IMR-90 (cell line): ENCODE data around the gene CACNA2D3. TPM values are rescaled to one million over a fixed set of nuclear protein-coding genes. Genes with fewer than 3 reads are reported as not detected.

Experiments used
- ATAC-seq: fragments of 200-7000 bp; cut with Tn5 transposase; 2 replicates; pipeline ENCODE4 v1.9.1; 2020; ENCODE audit warnings: low read depth, mild to moderate bottlenecking, moderate library complexity
- BruUV-seq: library from RNA; stranded (reverse); fragments of 400-500 nt; replicated peaks from 2 replicates; lab custom pipeline; 2021; lab: Mats Ljungman, UMichigan
- CTCF ChIA-PET: fragments of 300-600 bp; formaldehyde crosslinking; extraction: SDS; loops from one replicate; lab custom pipeline; 2021; ENCODE audit warnings: antibody characterized with exemption; lab: Yijun Ruan, JAX
- POLR2A ChIA-PET: fragments of 300-600 bp; sonication (Branson Sonifier 250); formaldehyde crosslinking; loops from one replicate; lab custom pipeline; 2022; ENCODE audit warnings: antibody characterized with exemption; ENCODE audit not compliant: unreplicated experiment; lab: Charles Lee
- DNase-seq: peaks from one replicate; pipeline ENCODE4 v3.0.0; 2013
- H2AFZ ChIP-seq: replicated peaks from 2 replicates; pipeline ENCODE3; 2013; ENCODE audit warnings: low read length, mild to moderate bottlenecking; ENCODE audit not compliant: poor library complexity
- H2AK5ac ChIP-seq: 2 replicates; pipeline ENCODE4 v1.6.1; 2013; ENCODE audit warnings: low read depth, low read length, inconsistent platforms
- H2AK9ac ChIP-seq: replicated peaks from 2 replicates; pipeline ENCODE3; 2013; ENCODE audit warnings: mild to moderate bottlenecking, low read depth, low read length, moderate library complexity; ENCODE audit not compliant: poor library complexity
- H2BK120ac ChIP-seq: 2 replicates; pipeline ENCODE4 v1.6.1; 2013; ENCODE audit warnings: low read depth, low read length, inconsistent platforms
- H2BK15ac ChIP-seq: 3 replicates; pipeline ENCODE4 v1.6.1; 2013; ENCODE audit warnings: low read depth, low read length, inconsistent platforms
- H2BK20ac ChIP-seq: 2 replicates; pipeline ENCODE4 v1.6.1; 2013; ENCODE audit warnings: low read depth, mild to moderate bottlenecking, inconsistent platforms, low read length, moderate library complexity
- H2BK5ac ChIP-seq: 2 replicates; pipeline ENCODE4 v1.6.1; 2013; ENCODE audit warnings: mild to moderate bottlenecking, low read depth, low read length, inconsistent platforms; ENCODE audit not compliant: poor library complexity, severe bottlenecking
- H3K14ac ChIP-seq: replicated peaks from 2 replicates; pipeline ENCODE4 v1.6.1; 2013; ENCODE audit warnings: low read depth, low read length, inconsistent platforms
- H3K18ac ChIP-seq: 2 replicates; pipeline ENCODE4 v1.6.1; 2013; ENCODE audit warnings: low read depth, low read length, control low read depth
- H3K23ac ChIP-seq: 2 replicates; pipeline ENCODE4 v1.6.1; 2013; ENCODE audit warnings: low read depth, low read length, inconsistent platforms
- H3K27ac ChIP-seq: 2 replicates; pipeline ENCODE4 v1.5.1; 2013; ENCODE audit warnings: mild to moderate bottlenecking, control low read depth, low read length; ENCODE audit not compliant: insufficient read depth
- H3K27me3 ChIP-seq: 2 replicates; pipeline ENCODE4 v1.6.1; 2013; ENCODE audit warnings: low read length; ENCODE audit not compliant: control insufficient read depth, insufficient read depth
- H3K36me3 ChIP-seq: 2 replicates; pipeline ENCODE4 v1.6.1; 2013; ENCODE audit warnings: low read length, mixed read lengths; ENCODE audit not compliant: control insufficient read depth, insufficient read depth
- H3K4ac ChIP-seq: 2 replicates; pipeline ENCODE4 v1.6.1; 2013; ENCODE audit warnings: low read depth, low read length, inconsistent platforms
- H3K4me1 ChIP-seq: 2 replicates; pipeline ENCODE4 v1.6.1; 2013; ENCODE audit warnings: low read length, mixed read lengths; ENCODE audit not compliant: control insufficient read depth, insufficient read depth
- H3K4me2 ChIP-seq: 2 replicates; pipeline ENCODE4 v1.6.1; 2013; ENCODE audit warnings: low read depth, mild to moderate bottlenecking, control low read depth, low read length, moderate library complexity
- H3K4me3 ChIP-seq: 2 replicates; pipeline ENCODE4 v1.5.1; 2013; ENCODE audit warnings: low read depth, mild to moderate bottlenecking, control low read depth, low read length, moderate library complexity; ENCODE audit not compliant: insufficient read depth
- H3K56ac ChIP-seq: 2 replicates; pipeline ENCODE4 v1.6.1; 2013; ENCODE audit warnings: low read length, inconsistent platforms; ENCODE audit not compliant: insufficient read depth; ENCODE audit errors: extremely low read depth
- H3K79me1 ChIP-seq, 2 experiments: 2 replicates each; pipeline ENCODE4 v1.6.1; 2013; ENCODE audit warnings: low read length in 2 of 2, inconsistent platforms in 1 of 2, low read depth in 1 of 2
- H3K9ac ChIP-seq: 2 replicates; pipeline ENCODE4 v1.6.1; 2013; ENCODE audit warnings: low read depth, low read length, control low read depth
- H3K9me1 ChIP-seq: 2 replicates; pipeline ENCODE4 v1.6.1; 2013; ENCODE audit warnings: low read length, inconsistent platforms; ENCODE audit not compliant: insufficient read depth
- H3K9me3 ChIP-seq: 2 replicates; pipeline ENCODE4 v1.6.1; 2013; ENCODE audit warnings: low read length; ENCODE audit not compliant: control insufficient read depth, insufficient read depth
- H4K20me1 ChIP-seq: 2 replicates; pipeline ENCODE4 v1.6.1; 2013; ENCODE audit warnings: low read length, inconsistent platforms; ENCODE audit not compliant: insufficient read depth
- H4K5ac ChIP-seq: 2 replicates; pipeline ENCODE4 v1.6.1; 2013; ENCODE audit warnings: mild to moderate bottlenecking, low read depth, low read length, control low read depth
- H4K8ac ChIP-seq, 2 experiments: 2 replicates each; pipeline ENCODE4 v1.6.1; 2013; ENCODE audit warnings: low read depth in 2 of 2, low read length in 2 of 2, control low read depth in 1 of 2, inconsistent platforms in 1 of 2
- H4K91ac ChIP-seq: 2 replicates; pipeline ENCODE4 v1.6.1; 2013; ENCODE audit warnings: low read depth, low read length, inconsistent platforms; ENCODE audit not compliant: insufficient read depth
- BHLHE40 ChIP-seq: fragments of 150-350 bp; IDR thresholded peaks from 2 replicates; pipeline ENCODE4 v1.6.1; 2016; ENCODE audit warnings: mild to moderate bottlenecking, low read depth, low read length
- CEBPB ChIP-seq: IDR thresholded peaks from 2 replicates; pipeline ENCODE4 v1.6.1; 2012; ENCODE audit warnings: low read depth, low read length, improper control_type of control experiment
- CHD1 ChIP-seq: IDR thresholded peaks from 2 replicates; pipeline ENCODE4 v1.6.1; 2012; ENCODE audit warnings: low read depth, low read length, improper control_type of control experiment
- CTCF ChIP-seq: conservative IDR thresholded peaks from 2 replicates; pipeline ENCODE4 v1.5.1; 2012; ENCODE audit warnings: mild to moderate bottlenecking, low read depth, low read length, improper control_type of control experiment
- FOS ChIP-seq: fragments of 150-350 bp; IDR thresholded peaks from 2 replicates; pipeline ENCODE4 v1.6.1; 2016; ENCODE audit warnings: low read depth, low read length
- MAFK ChIP-seq: IDR thresholded peaks from 2 replicates; pipeline ENCODE4 v1.6.1; 2012; ENCODE audit warnings: low read depth, low read length, improper control_type of control experiment
- MAZ ChIP-seq: IDR thresholded peaks from 2 replicates; pipeline ENCODE4 v1.6.1; 2012; ENCODE audit warnings: low read depth, mild to moderate bottlenecking, low read length, improper control_type of control experiment, moderate library complexity, borderline replicate concordance
- NFE2L2 ChIP-seq: fragments of 150-350 bp; IDR thresholded peaks from 2 replicates; pipeline ENCODE4 v1.6.1; 2016; ENCODE audit warnings: low read depth, mild to moderate bottlenecking, low read length
- POLR2A ChIP-seq: IDR thresholded peaks from 2 replicates; pipeline ENCODE4 v1.6.1; 2012; ENCODE audit warnings: mild to moderate bottlenecking, low read depth, low read length
- RFX5 ChIP-seq: IDR thresholded peaks from 2 replicates; pipeline ENCODE4 v1.8.0; 2012; ENCODE audit warnings: low read depth, mild to moderate bottlenecking, low read length, moderate library complexity
- USF2 ChIP-seq: fragments of 150-350 bp; IDR thresholded peaks from 2 replicates; pipeline ENCODE4 v1.6.1; 2017; ENCODE audit warnings: mild to moderate bottlenecking, antibody characterized with exemption, low read length, low read depth
- WGBS, 2 experiments: methylation state at CpG; one replicate each; pipeline versions ENCODE4 v1.1.5 to v1.1.7; 2013; ENCODE audit warnings: missing lambda C conversion rate in 2 of 2; ENCODE audit not compliant: insufficient read length in 1 of 2; ENCODE audit errors: extremely low coverage in 2 of 2; 5-methylcytosine and 5-hydroxymethylcytosine counted together
- dilution Hi-C: fragments of 300-500 bp; cut with HindIII; formaldehyde crosslinking; loops from one replicate; pipeline ENCODE4 v1.14.3; 2018; ENCODE audit warnings: low sequenced_read_pairs; ENCODE audit not compliant: unreplicated experiment
- in situ Hi-C: fragments of 300-500 bp; cut with MboI; formaldehyde crosslinking; loops from 3 replicates; pipeline ENCODE4 v1.14.3; 2019; ENCODE audit warnings: low sequenced_read_pairs, inconsistent platforms, mixed read lengths
- intact Hi-C: fragments of 100-400 bp; cut with micrococcal nuclease; formaldehyde crosslinking; loops from 2 replicates; pipeline ENCODE4 v1.10.0; 2022
- polyA plus RNA-seq, 3 experiments: library from polyadenylated mRNA; depleted of rRNA; stranded (reverse); fragments of >200 nt; gene quantifications; 2 replicates each; pipeline ENCODE4 v1.2.3, GENCODE V29; 2012; ENCODE audit warnings: low replicate concordance in 1 of 3
- total RNA-seq: library from RNA; depleted of rRNA; stranded (reverse); fragments of >200 nt; gene quantifications from 2 replicates; pipeline ENCODE4 v1.2.3, GENCODE V29; 2012
- TF ChIP-seq, protein P1 (sequence below): fragments of 150-350 bp; IDR thresholded peaks from 2 replicates; pipeline ENCODE4 v1.6.1; 2016; ENCODE audit warnings: low read depth, mild to moderate bottlenecking, low read length, moderate library complexity, borderline replicate concordance

Gene CACNA2D3
- total and polyA plus RNA-seq, 2 of the 4 experiments (the other 2 are of a cell fraction) = 0.36 to 0.41 TPM

DNA sequence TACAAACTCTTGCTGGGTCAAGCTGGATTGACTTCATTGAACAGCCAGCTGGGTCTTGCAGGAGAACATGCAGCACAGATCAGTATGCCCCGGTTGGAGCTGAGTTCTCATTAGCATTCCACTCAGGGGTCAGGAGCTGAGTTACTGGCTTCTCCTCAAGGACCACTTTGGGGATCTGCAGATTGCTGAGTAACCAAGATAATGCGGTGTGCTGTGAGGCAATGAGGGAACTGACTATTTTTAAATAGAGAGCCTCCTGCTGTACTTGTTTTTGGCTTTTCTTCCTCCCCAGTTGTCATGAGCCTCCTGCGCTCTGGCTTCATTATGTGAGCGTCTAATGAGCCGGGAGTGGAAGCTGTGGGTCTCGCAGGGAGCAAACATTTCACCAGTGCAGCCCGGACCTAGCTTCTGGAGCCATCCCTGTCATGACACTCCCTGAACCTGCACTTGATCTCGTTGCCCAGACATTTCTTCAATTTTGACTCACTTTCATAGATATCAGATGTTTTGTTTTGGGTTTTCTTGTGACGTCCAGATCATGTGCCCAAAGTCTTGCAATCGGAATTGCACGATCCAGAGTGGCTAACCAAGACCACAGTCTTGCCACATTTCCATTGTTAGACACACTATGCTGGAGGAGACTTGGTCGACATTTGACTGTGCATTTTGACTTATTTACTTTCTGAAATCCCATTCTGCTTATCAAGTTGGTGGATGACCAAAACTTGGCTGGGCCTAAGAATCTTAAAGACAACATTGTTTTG is 478.3 kb downstream of the CACNA2D3 start:
- dilution Hi-C loops (no loop called here), intact Hi-C loops (no loop called here), in situ Hi-C loops (no loop called here)
- no peak overlapping the region for H4K8ac ChIP-seq
- no peak overlapping the region for H4K5ac ChIP-seq
- no peak overlapping the region for H3K14ac ChIP-seq
- no peak overlapping the region for H3K23ac ChIP-seq
- no peak overlapping the region for H2BK20ac ChIP-seq
- no peaks in the 10 kb centered on the region for H4K20me1 ChIP-seq
- peaks cover 2% of the 10 kb centered on the region; the same call in 1 of the 2 replicates for H3K9me3 ChIP-seq
- TF ChIP-seq CEBPB (no peak), FOS (no peak), MAZ (no peak), MAFK (no peak), POLR2A (no peak), CHD1 (no peak), BHLHE40 (no peak), RFX5 (no peak), NFE2L2 (no peak), USF2 (no peak), CTCF (no peak)
- TF ChIP-seq, protein P1, sequence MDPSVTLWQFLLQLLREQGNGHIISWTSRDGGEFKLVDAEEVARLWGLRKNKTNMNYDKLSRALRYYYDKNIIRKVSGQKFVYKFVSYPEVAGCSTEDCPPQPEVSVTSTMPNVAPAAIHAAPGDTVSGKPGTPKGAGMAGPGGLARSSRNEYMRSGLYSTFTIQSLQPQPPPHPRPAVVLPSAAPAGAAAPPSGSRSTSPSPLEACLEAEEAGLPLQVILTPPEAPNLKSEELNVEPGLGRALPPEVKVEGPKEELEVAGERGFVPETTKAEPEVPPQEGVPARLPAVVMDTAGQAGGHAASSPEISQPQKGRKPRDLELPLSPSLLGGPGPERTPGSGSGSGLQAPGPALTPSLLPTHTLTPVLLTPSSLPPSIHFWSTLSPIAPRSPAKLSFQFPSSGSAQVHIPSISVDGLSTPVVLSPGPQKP = no peak
- no peaks in the 10 kb centered on the region for H3K36me3 ChIP-seq
- no peaks in the 10 kb centered on the region for H3K79me1 ChIP-seq
- no peak overlapping the region for H3K4ac ChIP-seq
- H3K9ac ChIP-seq = no peak overlapping the region
- no peak overlapping the region for H2AK5ac ChIP-seq
- whole genome bisulfite sequencing, 2 experiments = no CpG with 5 or more reads among the region's 12 CpGs
- H3K4me3 ChIP-seq = no peak overlapping the region
- CTCF ChIA-PET = no interaction called here
- H2BK5ac ChIP-seq = no peak overlapping the region
- H3K27ac ChIP-seq = no peak overlapping the region
- no peaks in the 10 kb centered on the region for H3K27me3 ChIP-seq
- H2BK15ac ChIP-seq = no peak overlapping the region
- no peak overlapping the region for H2BK120ac ChIP-seq
- DNase-seq = no peak
- H3K9me1 ChIP-seq = no peaks in the 10 kb centered on the region
- no peak overlapping the region for H4K91ac ChIP-seq
- ATAC-seq = no peak
- no peak overlapping the region for H3K4me2 ChIP-seq
- no peaks in the 10 kb centered on the region for H3K4me1 ChIP-seq
- no peak overlapping the region for H3K56ac ChIP-seq
- no peak overlapping the region for H2AK9ac ChIP-seq
- H2AFZ ChIP-seq = no peak overlapping the region
- POLR2A ChIA-PET = no interaction called here
- BruUV-seq = no TSS peak
- H3K18ac ChIP-seq = no peak overlapping the region
